ENCODE results near the gene RERE. TPM values are rescaled to one million over a fixed set of nuclear protein-coding genes. Genes with fewer than 3 reads are reported as not detected.

RERE gene
- total RNA-seq, 1 experiment from 2014 or later, result 40.6 TPM

- H2AFZ ChIP-seq (ENCODE audit: low read depth, low read length, poor library complexity, severe bottlenecking), result no peak overlapping the region
- no peaks in the 10 kb centered on the region for H4K20me1 ChIP-seq (ENCODE audit: insufficient read depth)
- ChIA-PET CTCF (no interaction called here), POLR2A (no interaction called here), RAD21 (ENCODE audit: low non-redundant PET in 1 of 2, low total read pairs in 2 of 2, uncharacterized antibody in 2 of 2, unreplicated experiment in 2 of 2) (no interaction called here)
- no peaks in the 10 kb centered on the region for H3K4me1 ChIP-seq (ENCODE audit: control insufficient read depth in 1 of 2, insufficient read depth in 2 of 2, low read length in 2 of 2)
- no peaks in the 10 kb centered on the region for H3K27me3 ChIP-seq (ENCODE audit: insufficient read depth, low read length)
- no peak for TF ChIP-seq CTCF (IDR thresholded peaks at IDR 0.05 in 2 of 3, conservative IDR thresholded peaks at IDR 0.05 in 1 of 3; ENCODE audit: borderline replicate concordance in 1 of 3, insufficient read depth in 1 of 3, low read depth in 2 of 3, low read length in 2 of 3)
- no peak for TF ChIP-seq POLR2A (IDR thresholded peaks at IDR 0.05; ENCODE audit: borderline replicate concordance, extremely low read depth, insufficient read depth, insufficient read length)
- no peak for TF ChIP-seq ZFX (IDR thresholded peaks at IDR 0.05)
- TF ChIP-seq EZH2 (IDR thresholded peaks at IDR 0.05), result no peak
- TF ChIP-seq SP1 (IDR thresholded peaks at IDR 0.05; ENCODE audit: low read depth), result no peak
- TF ChIP-seq CBX3 (IDR thresholded peaks at IDR 0.05; ENCODE audit: low read depth), result no peak
- no peak for TF ChIP-seq TCF7L2 (IDR thresholded peaks at IDR 0.05; ENCODE audit: borderline replicate concordance, extremely low read depth, insufficient read depth, insufficient read length)
- no peak for TF ChIP-seq POLR2AphosphoS5 (IDR thresholded peaks at IDR 0.05; ENCODE audit: low read depth, low read length)
- TF ChIP-seq SIN3A (IDR thresholded peaks at IDR 0.05; ENCODE audit: low read depth), result no peak
- no peak for TF ChIP-seq EGR1 (IDR thresholded peaks at IDR 0.05; ENCODE audit: low read depth)
- no peak for TF ChIP-seq YY1 (IDR thresholded peaks at IDR 0.05; ENCODE audit: extremely low read depth, insufficient replicate concordance, low read depth, low read length)
- TF ChIP-seq MAX (IDR thresholded peaks at IDR 0.05), result no peak
- TF ChIP-seq CEBPB (IDR thresholded peaks at IDR 0.05; ENCODE audit: low read depth), result no peak
- no peak for TF ChIP-seq ATF3 (IDR thresholded peaks at IDR 0.05)
- TF ChIP-seq RAD21 (IDR thresholded peaks at IDR 0.05; ENCODE audit: low read depth), result no peak
- TF ChIP-seq JUND (IDR thresholded peaks at IDR 0.05), result no peak
- TF ChIP-seq SRF (IDR thresholded peaks at IDR 0.05; ENCODE audit: low read depth), result no peak
- TF ChIP-seq ELF1 (IDR thresholded peaks at IDR 0.05; ENCODE audit: borderline replicate concordance, low read depth), result no peak
- TF ChIP-seq FOSL1 (IDR thresholded peaks at IDR 0.05; ENCODE audit: low read depth), result no peak
- TF ChIP-seq REST (IDR thresholded peaks at IDR 0.05; ENCODE audit: low read depth), result no peak
- H3K9me2 ChIP-seq (ENCODE audit: insufficient read depth), result no peaks in the 10 kb centered on the region
- peaks cover 7% of the 10 kb centered on the region; the same call in 1 of the 2 replicates for H3K79me2 ChIP-seq (ENCODE audit: insufficient read depth, low read length)
- H3K9me3 ChIP-seq (ENCODE audit: control insufficient read depth in 1 of 2, insufficient read depth in 1 of 2, low read depth in 1 of 2, low read length in 2 of 2), result no peaks in the 10 kb centered on the region
- H3K9ac ChIP-seq (ENCODE audit: low read length), result no peak overlapping the region
- no peak for DNase-seq (ENCODE audit: low read depth, low spot score)
- H3K4me2 ChIP-seq (ENCODE audit: low read length), result no peak overlapping the region
- H3K4me3 ChIP-seq (replicated peaks in 1 of 2; ENCODE audit: low read depth in 1 of 2, low read length in 2 of 2), result no peak overlapping the region
- intact Hi-C loops (cut with micrococcal nuclease), result no loop called here
- no peaks in the 10 kb centered on the region for H3K36me3 ChIP-seq (ENCODE audit: control insufficient read depth in 1 of 2, insufficient read depth in 2 of 2, low read length in 2 of 2)
- BruUV-seq (replicated peaks), result no TSS peak
- ATAC-seq, result no peak
- no peak overlapping the region for H3K27ac ChIP-seq (ENCODE audit: low read depth, low read length)
Observed at GRCh38 chr1:8590721-8591351, 226.6 kb downstream of the RERE start.
